Right kidney (tissue), 1 donor: ENCODE results near the gene C13orf46.

Experiments used
- DNase-seq: peaks from one replicate; pipeline ENCODE4 v3.0.0-alpha.2; 2016

Gene C13orf46

DNA sequence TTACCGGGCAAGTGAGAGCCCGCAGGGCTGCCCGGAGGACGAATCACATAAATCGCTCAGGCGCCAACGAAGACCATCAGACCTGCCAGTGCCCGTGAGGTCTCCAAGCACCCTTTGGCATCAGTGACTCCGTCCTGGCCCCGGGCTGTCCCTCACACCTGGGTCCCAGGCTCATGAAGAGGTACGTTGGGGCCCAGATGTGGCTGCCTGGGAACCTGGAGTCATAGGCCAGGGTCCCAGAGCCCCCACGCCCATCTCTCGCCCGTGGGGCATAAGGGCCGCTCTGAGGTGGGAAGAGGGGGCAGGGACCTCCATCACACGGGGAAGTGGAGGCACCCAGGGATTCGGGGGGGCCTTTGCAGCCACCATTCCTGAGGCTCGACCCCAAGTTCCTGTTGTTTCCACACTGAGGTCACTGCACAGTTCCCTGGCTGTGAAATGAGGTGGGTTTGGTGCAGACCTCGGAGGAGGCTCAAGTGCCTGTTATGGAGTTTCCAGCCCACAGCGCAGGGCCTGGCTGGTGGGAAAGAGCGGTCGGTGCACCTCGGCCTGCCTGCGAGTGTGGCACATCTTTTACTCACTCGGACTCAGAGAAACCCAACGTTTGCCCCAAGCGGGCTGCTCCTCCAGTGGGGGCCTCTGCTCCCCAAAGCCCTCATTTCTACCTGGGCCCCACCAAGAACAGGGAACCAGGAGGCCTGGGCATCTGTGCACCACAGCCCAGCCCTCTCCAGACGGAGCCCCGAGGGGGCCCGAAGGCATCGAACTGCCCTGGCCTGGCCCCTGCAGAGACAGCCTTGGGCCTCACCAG, 35.9 kb upstream of the C13orf46 start:
- DNase-seq: no peak

DNA sequence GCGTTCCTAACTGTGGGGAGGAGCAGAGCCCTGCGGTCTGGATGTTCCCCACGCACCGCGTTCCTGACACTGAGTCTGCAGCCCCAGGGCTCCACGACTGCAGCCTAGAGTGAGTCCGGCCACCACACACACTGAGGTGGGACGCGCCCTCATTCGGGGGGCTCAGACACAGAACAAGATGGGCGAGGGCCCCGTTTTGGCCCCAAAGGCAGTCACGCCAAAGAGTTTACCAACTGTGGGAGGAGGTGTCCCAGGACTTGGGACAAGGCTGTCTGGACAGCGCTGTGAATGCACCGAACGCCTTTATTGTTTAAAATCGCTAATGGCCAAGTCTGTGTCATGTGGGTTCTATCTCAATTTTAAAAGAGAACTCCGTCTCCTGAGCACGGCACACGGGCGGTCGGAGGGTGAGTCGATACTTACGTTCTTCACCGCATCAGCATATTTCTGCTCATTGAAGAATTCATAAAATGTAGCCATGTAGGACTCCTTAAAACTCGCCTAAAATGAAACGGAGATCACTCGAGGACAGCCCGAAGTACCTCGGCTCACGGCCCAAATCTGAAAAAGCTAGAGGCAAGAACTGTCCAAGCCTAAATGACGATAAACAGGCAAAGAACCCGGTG, 35.2 kb upstream of the C13orf46 start:
- no peak for DNase-seq

DNA sequence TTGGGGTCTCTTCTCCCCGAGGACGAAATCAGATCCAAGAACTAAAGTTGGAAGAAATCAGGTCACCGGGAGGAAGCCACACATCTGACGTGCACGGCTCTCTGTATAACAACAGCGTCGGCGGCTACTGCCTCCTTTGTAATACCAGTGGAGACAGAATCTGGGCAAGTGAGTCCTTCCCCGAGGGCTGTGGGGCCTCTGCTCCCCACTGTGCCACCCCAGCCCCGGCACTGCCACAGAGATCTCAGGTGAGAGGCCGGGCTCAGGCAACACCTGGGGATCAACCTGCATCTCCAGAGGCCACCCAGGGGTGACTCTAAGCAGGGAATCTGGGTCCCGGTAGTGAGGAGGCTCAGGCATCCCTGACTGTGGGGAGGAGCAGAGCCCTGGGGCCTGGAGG, 33.7 kb upstream of the C13orf46 start:
- no peak for DNase-seq

DNA sequence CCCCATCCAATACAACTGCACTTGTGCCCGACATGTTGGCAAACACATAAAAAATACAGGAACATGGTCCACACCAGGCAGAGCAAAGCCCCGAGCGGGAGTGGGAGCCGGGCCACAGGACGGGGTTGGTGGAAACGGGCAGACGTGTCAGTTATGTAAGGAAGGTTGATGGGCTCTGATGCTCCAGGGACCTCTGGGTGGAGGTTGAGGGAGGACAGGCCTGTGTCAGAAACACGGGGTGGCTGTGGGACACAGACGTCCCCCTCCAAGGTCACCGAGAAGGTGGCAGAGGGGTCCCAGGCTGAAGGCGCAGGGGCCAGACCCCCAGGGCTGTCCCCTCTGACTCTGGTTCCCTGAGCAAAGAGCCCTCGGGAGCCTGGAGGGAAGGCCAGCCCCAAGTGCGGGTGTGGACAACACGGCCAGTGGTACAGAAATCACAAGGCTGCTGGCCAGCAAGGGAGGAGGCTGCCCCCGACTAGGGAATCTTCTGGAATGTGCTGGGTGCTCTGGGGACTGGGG, 31.4 kb upstream of the C13orf46 start:
- DNase-seq: no peak

DNA sequence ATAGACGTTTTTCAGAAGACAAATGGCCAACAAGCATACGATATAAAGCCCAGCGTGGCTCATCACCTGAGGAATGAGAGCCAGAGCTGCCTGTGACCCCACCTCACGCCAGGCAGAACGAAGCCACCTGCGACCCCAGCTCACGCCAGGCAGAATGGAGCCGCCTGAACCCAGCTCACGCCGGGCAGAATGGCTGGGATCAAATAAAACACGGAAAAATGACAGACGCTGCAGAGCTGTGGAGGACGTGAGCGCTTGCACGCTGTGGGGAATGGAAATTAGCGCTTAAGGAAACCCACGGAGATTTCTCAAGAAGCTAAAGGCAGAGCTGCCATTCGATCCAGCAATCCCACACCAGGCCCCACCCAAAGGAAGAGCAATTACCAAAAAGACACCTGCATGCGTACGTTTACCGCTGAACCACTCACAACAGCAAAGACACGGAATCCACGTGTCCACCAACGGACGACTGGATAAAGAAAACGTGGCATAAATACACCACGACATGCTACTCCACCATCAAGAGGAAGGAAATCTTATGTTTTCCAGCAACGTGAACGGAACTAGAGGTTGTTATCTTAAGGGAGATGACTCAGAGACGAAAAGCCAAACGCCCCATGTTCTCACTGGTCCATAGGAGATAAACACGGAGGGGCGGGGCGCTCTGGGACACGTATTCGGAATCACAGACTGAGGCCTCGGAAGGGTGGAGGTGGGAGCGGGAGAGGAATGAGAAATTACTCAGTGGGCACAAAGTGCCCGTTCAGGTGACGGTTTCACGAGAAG, 30.7 kb upstream of the C13orf46 start:
- no peak for DNase-seq

DNA sequence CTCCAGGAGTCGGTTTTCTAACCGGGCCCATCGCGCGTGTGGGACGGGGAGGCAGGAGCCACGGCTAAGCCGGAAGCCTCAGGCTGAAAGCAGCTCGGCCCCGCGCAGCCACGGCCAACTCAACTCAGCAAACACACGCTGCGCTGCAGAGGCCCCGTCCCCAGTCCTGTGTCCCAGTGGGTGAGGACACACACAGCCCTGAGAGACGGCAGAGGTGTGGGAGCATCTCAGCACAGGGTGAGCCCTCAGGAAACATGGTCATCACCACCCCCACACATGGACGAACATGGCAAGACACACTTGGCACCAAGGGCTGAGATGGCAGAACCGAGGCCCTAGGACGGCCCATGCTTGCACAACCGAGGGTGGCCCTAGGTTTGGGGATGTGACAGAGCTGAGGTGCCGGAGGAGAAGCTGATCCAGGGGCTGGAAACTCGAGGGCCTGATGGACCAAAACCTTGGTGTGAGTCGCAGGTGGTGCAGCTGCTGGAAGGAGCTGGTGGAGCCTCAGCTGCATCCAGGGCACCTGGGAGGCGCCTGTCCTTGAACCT, 29.0 kb upstream of the C13orf46 start:
- DNase-seq: no peak

DNA sequence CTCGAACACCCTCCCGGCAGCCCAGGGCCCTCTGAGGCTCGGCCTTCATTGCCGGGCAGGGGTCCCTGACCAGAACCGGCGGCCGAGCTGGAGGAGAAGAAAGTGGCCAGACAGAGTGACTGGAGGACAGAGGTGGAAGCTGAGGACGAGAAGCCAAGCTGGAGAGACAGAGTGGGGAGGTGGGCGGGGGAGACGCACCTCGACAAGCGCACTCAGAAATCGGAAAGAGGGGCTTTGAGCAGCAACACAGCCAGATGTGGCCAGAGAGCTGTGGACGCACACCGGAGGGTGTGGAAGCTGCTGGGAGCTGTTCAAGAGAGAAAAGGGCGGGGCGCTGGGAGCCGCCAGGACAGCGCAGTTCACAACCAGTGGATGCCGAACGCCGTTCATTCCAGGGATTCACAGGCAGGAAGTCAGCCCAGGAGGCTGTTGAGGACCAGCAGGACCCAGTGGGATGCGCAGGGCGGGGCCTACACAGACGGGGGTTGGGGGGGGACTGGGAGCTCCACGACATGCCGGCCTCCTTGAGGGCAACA, 28.2 kb upstream of the C13orf46 start:
- no peak for DNase-seq

DNA sequence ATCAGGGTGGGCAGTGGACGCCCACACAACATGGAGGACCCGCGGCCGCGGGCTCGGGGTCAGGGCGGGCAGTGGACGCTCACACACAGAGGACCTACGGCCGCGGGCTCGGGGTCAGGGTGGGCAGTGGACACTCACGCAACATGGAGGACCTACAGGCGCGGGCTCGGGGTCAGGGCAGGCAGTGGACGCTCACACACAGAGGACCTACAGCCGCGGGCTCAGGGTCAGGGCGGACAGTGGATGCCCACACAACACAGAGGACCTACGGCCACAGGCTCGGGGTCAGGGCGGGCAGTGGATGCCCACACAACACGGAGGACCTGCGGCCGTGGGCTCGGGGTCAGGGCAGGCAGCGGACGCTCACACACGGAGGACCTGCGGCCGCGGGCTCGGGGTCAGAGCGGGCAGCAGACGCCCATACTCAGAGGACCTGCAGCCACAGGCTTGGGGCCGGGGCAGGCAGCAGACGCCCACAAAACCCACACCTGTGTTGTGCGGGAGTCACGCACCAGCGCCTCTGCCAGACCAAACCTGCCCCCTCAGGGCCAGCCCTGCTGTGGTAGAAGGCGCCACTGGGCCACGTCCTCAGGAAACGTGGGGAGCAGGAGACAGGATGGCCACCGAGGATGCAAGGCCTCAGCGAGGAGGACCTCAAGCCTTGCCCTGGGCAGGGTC, 27.6 kb upstream of the C13orf46 start:
- DNase-seq: no peak

DNA sequence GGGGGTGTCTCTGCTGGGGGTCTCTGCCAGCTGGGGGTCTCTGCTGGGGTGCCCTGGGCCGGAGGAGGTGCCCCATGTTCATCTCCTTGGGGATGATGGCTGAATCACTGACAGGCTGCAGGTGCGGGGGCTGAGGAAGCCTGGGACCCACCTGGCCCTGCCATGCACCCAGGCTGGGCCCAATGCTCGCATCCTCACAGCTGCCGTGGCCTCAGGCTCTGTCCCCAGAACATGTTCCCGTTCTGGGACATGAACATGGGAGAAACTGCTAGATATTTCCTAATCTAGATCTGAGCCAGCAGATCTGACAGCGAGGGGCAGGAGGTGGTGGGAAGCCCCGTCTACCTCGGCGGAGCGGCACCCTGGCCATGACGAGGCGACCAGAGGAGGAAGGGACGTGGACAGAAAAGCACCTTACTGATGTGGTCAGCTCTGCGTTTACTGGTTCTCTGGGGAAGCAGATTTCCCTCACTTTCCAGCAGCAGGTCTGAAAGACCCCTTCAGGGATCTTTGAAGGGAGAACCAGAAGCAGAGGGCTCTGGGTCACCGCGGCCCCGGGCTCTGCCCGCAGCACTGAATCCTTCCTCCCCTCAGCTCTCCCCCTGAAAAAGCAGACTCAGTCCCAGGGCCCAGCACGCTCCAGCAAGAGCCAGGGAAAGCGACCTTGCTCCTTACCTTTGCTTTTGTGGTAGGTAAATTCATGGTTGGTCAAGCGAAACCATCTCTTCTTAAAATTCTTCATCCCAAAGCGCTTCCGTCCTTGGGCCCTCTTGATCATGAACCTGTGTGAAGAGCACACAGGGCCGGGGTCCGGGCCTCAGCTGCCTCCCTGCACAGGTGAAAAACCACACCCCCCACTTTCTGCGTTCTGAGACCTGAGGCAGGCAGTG, 26.5 kb upstream of the C13orf46 start:
- DNase-seq: no peak

DNA sequence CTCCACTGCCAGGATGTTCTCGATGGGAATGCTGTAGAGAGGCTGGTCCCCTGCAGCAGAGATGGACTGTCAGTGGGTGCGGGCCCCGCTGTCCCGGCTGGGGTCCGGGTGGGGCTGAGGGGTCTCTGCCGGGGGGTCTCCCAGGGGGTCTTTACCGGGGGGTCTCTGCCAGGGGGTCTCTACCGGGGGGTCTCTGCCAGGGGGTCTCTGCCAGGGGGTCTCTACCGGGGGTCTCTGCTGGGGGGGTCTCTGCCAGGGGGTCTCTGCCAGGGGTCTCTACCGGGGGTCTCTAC, 25.7 kb upstream of the C13orf46 start:
- no peak for DNase-seq

DNA sequence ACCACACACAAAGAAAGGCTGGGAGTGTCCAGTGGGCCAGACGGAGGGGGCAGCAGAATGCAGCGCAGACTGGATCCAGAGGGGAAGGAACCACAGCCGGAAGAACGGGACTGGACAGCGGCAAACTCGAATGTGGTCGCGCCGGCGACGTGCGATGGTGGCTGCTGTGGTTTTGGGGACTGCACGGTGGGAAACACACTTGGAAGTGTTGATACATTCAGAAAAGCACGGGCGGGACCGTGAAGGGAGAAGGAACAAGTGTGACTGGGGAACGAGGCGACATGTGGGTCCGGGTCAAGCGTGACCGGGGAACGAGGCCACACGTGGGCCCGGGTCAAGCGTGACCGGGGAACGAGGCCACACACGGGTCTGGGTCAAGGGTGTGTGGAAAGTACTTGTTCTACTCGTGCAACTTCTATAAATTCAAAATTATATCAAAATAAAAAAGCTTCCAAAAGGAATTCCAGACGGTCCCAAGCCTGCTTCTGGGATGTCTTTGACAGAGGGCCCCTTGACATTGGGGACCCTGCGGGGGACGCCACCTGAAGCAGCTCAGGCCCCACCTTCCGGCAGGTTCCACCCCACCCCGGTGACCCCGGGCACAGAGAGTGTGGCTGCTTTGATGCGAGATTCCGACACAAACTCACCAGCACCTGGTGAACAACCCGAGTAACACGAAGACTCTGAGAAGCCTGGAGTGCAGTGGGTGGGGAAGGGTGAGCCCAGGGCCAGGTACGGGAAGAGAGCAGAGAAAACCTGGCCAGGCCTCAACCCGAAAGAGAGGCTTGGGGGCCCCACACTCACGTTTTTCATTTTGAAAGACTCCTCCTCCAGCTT, 25.1 kb upstream of the C13orf46 start:
- DNase-seq: no peak

DNA sequence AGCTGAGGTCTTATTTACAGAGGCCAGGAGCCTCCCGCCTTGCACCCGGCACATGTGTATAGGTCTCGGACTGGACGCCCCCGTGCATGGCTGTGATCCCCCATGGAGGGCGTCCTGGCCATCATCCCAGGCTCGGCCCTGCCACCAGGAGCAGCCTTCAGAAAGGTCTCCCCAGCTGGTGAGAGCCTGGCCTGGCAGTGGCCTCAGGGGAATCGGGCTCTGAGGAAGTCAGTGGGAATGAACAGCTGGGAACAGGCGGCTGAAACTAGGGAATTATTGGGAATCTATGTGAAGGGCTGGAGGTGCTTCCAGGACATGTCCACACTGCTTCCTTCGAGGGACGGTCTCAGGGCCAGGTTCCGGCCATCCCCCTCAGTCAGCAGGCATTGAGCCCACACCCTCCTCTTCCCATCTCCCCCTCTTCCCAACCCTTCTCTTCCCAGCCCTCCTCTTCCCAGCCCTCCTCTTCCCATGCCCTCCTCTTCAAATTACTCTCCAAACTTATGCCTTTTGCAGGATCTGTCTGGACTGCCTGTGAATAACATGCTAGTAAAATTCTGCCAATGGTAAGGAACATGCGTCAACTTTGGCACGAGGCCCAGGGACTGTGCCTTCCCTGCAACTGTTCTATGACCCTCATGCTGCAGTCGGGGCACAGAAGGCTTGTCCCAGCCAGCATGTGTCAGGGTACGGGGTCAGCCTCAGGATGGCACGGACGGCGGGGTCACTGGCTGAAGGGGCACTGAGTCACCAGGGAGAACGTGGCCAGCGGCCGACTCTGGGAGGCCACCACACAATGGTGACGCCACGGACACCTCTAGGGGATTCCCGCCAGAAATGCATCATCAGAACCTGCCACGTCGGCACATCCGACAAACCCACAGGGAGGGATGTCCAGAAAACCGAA, 24.2 kb upstream of the C13orf46 start:
- DNase-seq: no peak

DNA sequence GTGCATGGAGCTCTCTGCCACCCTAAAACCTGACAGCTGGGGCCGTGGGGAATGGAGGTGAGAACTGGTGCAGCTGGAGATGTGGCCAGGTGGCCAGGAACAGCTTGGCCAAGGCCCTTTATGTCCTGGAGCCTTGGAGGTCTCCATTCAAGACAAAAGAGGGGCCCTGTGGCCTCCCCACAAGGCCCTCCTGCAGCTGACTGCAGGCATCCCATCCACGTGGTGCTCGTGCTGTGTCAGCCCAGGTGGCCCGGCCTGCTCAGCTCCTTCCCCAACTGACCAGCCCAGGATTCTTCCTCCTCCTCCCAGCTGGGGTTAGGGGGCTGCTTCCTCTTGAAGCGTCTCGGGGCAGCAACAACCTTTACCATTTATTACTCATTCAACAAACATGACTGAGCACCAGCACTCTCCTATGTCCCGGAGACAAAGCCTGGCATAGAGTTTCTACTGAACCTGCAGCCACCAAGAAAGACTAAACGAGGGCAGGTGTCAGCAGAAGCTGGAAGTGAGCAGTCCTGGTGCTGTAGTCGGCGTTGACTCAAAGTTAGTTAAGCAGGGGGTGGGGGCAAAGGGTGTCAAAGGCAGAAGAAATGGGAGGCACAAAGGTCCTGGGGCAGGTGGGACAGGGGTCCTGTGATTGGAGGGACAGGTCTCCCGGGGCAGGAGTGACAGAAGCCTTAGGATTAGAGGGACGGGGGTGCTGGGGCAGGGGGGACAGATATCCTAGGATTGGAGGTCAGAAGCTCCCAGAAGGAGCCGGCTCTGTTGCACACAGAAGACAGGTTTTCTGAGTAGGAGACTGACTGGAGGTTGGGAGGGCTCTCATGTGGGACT, 23.3 kb upstream of the C13orf46 start:
- DNase-seq: no peak

DNA sequence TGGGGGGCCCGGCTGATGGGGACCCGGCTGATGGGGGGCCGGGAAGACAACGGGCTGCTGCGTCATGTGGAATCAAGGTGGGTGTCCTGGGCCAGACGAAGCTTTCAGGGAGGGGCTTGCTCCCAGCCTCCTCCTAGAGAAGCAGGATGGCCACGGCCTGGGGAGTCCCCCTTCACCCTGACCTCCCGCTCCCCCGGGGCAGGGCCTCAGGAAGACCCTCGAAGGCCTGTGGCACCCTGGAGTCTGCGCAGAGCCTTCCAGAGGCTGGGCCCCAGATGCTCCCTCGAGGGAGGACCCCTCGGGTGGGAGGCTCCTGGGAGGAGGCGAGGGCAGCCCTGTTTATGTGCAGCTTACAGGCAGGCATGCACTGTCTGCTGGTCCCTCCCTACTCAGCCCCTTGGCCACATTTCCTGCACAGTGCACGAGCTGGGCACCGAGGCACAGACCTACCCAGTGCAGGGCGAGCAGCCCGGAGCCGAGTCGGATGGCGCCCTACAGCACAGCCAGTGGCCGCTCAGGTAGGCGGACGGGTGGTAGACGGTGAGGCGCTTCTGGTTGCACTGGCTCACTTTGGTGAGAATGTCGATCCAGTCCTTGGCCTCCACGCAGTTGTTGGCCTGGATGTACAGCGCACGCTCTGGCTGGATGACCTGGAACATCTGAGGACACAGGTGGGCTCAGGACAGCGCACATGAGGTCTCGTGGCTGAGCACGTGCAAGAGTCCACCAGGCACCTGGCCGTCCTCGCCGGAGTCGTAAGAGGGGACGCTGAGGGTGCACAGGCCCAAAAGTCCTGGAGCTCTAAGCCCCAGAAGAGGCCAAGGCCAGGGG, 22.4 kb upstream of the C13orf46 start:
- no peak for DNase-seq

DNA sequence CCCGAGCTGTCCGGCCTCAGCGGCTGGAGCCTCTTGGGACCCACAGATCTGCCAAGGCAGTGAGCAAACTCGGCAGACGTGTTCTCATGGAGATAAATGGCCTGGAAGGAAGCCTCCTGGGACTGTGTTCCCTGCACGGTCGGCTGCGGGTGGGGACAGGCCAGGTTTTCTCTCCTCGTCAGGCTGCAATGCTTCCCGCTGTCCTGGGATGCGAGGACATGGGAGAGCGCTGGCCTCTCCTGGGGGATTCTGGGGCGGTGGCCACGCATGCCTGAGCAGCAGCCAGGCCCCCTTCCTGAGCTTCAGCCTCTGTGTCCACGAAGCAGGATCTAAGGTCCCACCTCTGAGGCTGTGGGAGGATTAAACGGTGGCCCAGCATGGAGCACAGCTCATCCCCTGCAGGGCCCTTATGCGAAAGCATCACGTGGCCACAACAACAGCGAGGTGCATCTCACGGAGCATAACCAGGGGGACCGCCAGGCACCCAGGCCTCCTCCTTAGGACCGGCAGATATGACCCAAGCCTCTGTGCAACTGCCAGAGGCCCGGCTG, 21.2 kb upstream of the C13orf46 start:
- no peak for DNase-seq

DNA sequence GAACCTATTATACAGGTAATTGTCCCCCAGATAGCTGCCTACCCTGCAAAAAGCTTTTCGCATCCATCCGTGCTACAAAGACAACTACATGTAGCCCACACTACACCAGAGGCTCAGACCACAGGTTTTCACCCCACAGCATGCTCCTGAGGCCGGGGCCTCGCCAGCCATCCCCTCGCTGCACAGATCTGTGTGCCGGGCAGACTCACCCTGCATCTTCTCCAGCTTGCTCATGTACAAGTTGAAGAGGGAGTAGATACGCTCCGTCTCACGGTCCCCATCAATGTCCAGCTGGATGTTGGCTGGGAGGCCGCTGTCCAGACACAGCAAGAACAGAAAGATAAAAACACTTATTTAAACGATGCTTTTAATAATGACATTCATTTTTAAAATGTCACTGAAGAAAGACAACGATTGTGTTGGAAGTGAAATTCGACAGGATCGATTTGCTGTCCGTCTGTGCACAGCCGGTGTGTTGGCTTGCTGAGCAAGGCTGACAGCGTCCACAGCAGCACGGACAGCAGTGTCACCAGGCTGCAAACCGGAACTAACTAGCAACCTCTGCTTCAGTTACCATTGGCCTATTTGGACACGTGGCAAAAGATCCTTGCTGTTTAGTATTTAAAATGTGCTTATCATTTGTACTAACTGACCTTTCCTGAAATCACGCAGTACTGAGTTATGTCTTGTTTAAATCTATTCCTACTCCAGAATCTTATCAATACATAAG, 18.6 kb upstream of the C13orf46 start:
- no peak for DNase-seq
